ENCODE measurements around the gene IKBKE.

IKBKE gene

DNA sequence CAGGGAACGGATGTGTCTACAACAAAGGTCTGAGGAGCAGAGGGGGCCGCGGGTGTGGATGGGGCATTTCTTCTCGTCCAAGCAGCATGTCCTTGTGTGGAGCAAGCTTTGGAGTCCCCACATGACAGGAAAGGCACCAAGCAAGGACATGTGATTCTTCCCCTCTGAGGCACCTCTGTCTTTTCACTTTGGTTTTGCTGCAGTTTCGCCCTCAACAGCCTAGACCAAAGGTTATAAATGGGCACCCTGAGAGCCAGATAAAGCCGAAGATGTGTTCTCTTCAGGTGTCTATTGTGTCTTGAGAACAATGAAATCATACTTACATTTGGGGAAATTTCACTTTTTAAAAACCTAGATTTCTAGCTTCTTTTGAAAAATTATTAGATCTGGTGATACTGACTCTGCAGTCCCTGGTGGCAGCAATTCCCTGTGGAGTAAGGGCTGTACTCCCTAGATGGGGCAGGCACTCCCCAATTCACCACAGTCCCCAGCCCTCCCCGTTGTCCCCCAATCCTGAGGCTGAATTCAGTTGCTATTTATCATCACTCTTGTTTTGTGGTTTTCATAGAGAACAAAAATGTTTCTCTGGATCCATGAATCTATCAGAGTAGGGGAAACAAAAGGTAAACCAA, 28.8 kb upstream of the IKBKE start:
- TF ChIP-seq, protein P1, sequence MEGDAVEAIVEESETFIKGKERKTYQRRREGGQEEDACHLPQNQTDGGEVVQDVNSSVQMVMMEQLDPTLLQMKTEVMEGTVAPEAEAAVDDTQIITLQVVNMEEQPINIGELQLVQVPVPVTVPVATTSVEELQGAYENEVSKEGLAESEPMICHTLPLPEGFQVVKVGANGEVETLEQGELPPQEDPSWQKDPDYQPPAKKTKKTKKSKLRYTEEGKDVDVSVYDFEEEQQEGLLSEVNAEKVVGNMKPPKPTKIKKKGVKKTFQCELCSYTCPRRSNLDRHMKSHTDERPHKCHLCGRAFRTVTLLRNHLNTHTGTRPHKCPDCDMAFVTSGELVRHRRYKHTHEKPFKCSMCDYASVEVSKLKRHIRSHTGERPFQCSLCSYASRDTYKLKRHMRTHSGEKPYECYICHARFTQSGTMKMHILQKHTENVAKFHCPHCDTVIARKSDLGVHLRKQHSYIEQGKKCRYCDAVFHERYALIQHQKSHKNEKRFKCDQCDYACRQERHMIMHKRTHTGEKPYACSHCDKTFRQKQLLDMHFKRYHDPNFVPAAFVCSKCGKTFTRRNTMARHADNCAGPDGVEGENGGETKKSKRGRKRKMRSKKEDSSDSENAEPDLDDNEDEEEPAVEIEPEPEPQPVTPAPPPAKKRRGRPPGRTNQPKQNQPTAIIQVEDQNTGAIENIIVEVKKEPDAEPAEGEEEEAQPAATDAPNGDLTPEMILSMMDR (IDR thresholded peaks at IDR 0.05; ENCODE audit: low read depth, low read length, poor library complexity, severe bottlenecking): no peak
- no peak for TF ChIP-seq EZH2phosphoT487 (IDR thresholded peaks at IDR 0.05; ENCODE audit: borderline replicate concordance, low read length)

GRCh38 chr1:206442101-206442500, 28.2 kb upstream of the IKBKE start:
- H4K20me1 ChIP-seq (ENCODE audit: control insufficient read depth, insufficient read depth, low read depth, low read length): no peaks in the 10 kb centered on the region
- H3K4me1 ChIP-seq (ENCODE audit: control insufficient read depth, low read length): no peaks in the 10 kb centered on the region
- no peaks in the 10 kb centered on the region for H3K27me3 ChIP-seq (ENCODE audit: control insufficient read depth, low read length)
- H3F3A ChIP-seq (ENCODE audit: control insufficient read depth, insufficient read depth): no peaks in the 10 kb centered on the region
- H3K9me2 ChIP-seq (replicated peaks; ENCODE audit: control insufficient read depth, low read length): no peaks in the 10 kb centered on the region
- no peak overlapping the region for H3K4me2 ChIP-seq (ENCODE audit: low read length)
- no peaks in the 10 kb centered on the region for H3K9me3 ChIP-seq (ENCODE audit: control insufficient read depth, insufficient read depth, low read length)
- TF ChIP-seq, protein P1 (IDR thresholded peaks at IDR 0.05; ENCODE audit: low read depth, low read length, poor library complexity, severe bottlenecking): no peak
- no peak for TF ChIP-seq EZH2phosphoT487 (IDR thresholded peaks at IDR 0.05; ENCODE audit: borderline replicate concordance, low read length)
- no peak overlapping the region for H3K4me3 ChIP-seq (ENCODE audit: low read length)
- H3K79me2 ChIP-seq (ENCODE audit: control insufficient read depth, low read length): no peaks in the 10 kb centered on the region
- peaks cover 11% of the 10 kb centered on the region; the same call in 1 of the 2 replicates for H3K36me3 ChIP-seq (ENCODE audit: control insufficient read depth, low read length)
- no peak overlapping the region for H3K27ac ChIP-seq (ENCODE audit: low read depth, low read length)

More for the DNA sequence above, 28.8 kb upstream of the IKBKE start:
- no peaks in the 10 kb centered on the region for H3K4me1 ChIP-seq (ENCODE audit: control insufficient read depth, low read length)
- H3K9me2 ChIP-seq (replicated peaks; ENCODE audit: control insufficient read depth, low read length): no peaks in the 10 kb centered on the region
- H3K79me2 ChIP-seq (ENCODE audit: control insufficient read depth, low read length): no peaks in the 10 kb centered on the region
- H3F3A ChIP-seq (ENCODE audit: control insufficient read depth, insufficient read depth): no peaks in the 10 kb centered on the region
- no peaks in the 10 kb centered on the region for H4K20me1 ChIP-seq (ENCODE audit: control insufficient read depth, insufficient read depth, low read depth, low read length)
- peaks cover 9% of the 10 kb centered on the region; the same call in 1 of the 2 replicates for H3K36me3 ChIP-seq (ENCODE audit: control insufficient read depth, low read length)
- H3K27ac ChIP-seq (ENCODE audit: low read depth, low read length): no peak overlapping the region
- no peaks in the 10 kb centered on the region for H3K27me3 ChIP-seq (ENCODE audit: control insufficient read depth, low read length)
- no peak overlapping the region for H3K4me3 ChIP-seq (ENCODE audit: low read length)
- no peaks in the 10 kb centered on the region for H3K9me3 ChIP-seq (ENCODE audit: control insufficient read depth, insufficient read depth, low read length)
- no peak overlapping the region for H3K4me2 ChIP-seq (ENCODE audit: low read length)

DNA sequence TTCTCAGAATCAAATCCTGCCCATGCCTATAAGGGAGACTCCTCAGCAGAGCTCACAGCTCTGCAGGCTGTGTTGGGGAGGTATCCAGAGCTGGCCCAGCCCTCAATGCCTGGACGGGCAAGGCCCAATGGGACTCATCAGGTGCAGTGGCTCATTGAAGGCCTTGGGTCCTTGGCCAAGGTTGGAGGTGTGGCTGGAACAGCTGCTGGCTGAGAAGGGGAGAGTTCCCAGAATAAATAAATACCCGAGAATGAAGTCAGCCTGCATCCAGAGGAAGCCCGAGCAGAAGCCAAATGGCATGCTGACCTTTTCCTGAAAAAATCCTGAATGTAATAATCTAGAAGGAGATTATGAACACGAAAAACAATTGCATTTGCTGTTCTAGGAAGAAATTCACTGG, 25.2 kb upstream of the IKBKE start:
- Histone ChIP-seq H3K4me3 (ENCODE audit: low read length) (no peak overlapping the region), H3K27me3 (ENCODE audit: control insufficient read depth, low read length) (no peaks in the 10 kb centered on the region), H3K27ac (ENCODE audit: low read depth, low read length) (no peak overlapping the region), H3K4me1 (ENCODE audit: control insufficient read depth, low read length) (no peaks in the 10 kb centered on the region), H3K79me2 (ENCODE audit: control insufficient read depth, low read length) (no peaks in the 10 kb centered on the region), H3F3A (ENCODE audit: control insufficient read depth, insufficient read depth) (no peaks in the 10 kb centered on the region), H3K4me2 (ENCODE audit: low read length) (no peak overlapping the region), H4K20me1 (ENCODE audit: control insufficient read depth, insufficient read depth, low read depth, low read length) (no peaks in the 10 kb centered on the region), H3K36me3 (ENCODE audit: control insufficient read depth, low read length) (peaks cover 6% of the 10 kb centered on the region; the same call in 1 of the 2 replicates), H3K9me2 (replicated peaks; ENCODE audit: control insufficient read depth, low read length) (no peaks in the 10 kb centered on the region), H3K9me3 (ENCODE audit: control insufficient read depth, insufficient read depth, low read length) (no peaks in the 10 kb centered on the region)
- TF ChIP-seq, protein P1 (IDR thresholded peaks at IDR 0.05; ENCODE audit: low read depth, low read length, poor library complexity, severe bottlenecking): no peak
- TF ChIP-seq EZH2phosphoT487 (IDR thresholded peaks at IDR 0.05; ENCODE audit: borderline replicate concordance, low read length): no peak

Measured in DOHH2 (cell line).